PC-9 (cell line): Measurements from ENCODE around the gene TRIP13. TPM values are rescaled to one million over a fixed set of nuclear protein-coding genes. Genes with fewer than 3 reads are reported as not detected.
"Not testable (repeated sequence)": the region's sequence is repeated elsewhere in the genome, so short reads cannot be mapped to it uniquely, and the experiment has no call there.

Experiments used
- BruUV-seq: library from RNA; stranded (reverse); fragments of 400-500 nt; replicated peaks from 2 replicates; lab custom pipeline; 2021; lab: Mats Ljungman, UMichigan
- CTCF ChIA-PET: fragments of 300-600 bp; sonication (Branson Sonifier 250); formaldehyde crosslinking; loops from one replicate; lab custom pipeline; 2022; ENCODE audit warnings: antibody characterized with exemption; lab: Charles Lee
- POLR2A ChIA-PET: fragments of 300-600 bp; sonication (Branson Sonifier 250); formaldehyde crosslinking; loops from one replicate; lab custom pipeline; 2022; ENCODE audit warnings: antibody characterized with exemption; ENCODE audit not compliant: unreplicated experiment; lab: Charles Lee
- DNase-seq, 2 experiments: peaks; one replicate each; pipeline versions ENCODE4 v3.0.0 to v3.0.0-alpha.2; 2015 to 2022; ENCODE audit warnings: mixed read lengths in 1 of 2
- H2AFZ ChIP-seq: fragments of 200-600 bp; sonication (generic); 2 replicates; pipeline ENCODE4 v1.8.1; 2017; ENCODE audit warnings: antibody characterized with exemption
- H3F3A ChIP-seq: fragments of 200-600 bp; sonication (generic); 2 replicates; pipeline ENCODE4 v1.8.1; 2017; ENCODE audit warnings: antibody characterized with exemption, mild to moderate bottlenecking, low read depth; ENCODE audit not compliant: insufficient read depth
- H3K27ac ChIP-seq: fragments of 200-600 bp; sonication (generic); 2 replicates; pipeline ENCODE4 v1.6.1; 2016; ENCODE audit warnings: mixed run types
- H3K27me3 ChIP-seq: fragments of 200-600 bp; sonication (generic); 2 replicates; pipeline ENCODE4 v1.6.1; 2016; ENCODE audit warnings: low read depth, mixed run types; ENCODE audit not compliant: insufficient read depth
- H3K36me3 ChIP-seq: fragments of 200-600 bp; sonication (generic); 2 replicates; pipeline ENCODE4 v1.6.1; 2016; ENCODE audit warnings: low read depth, mixed run types
- H3K4me1 ChIP-seq: fragments of 200-600 bp; sonication (generic); replicated peaks from 2 replicates; pipeline ENCODE4 v1.6.1; 2016; ENCODE audit warnings: mixed run types; ENCODE audit not compliant: insufficient read depth
- H3K4me2 ChIP-seq: fragments of 200-600 bp; sonication (generic); 2 replicates; pipeline ENCODE4 v1.6.1; 2017; ENCODE audit warnings: mixed run types
- H3K4me3 ChIP-seq: fragments of 200-600 bp; sonication (generic); 2 replicates; pipeline ENCODE4 v1.6.1; 2016; ENCODE audit warnings: mixed run types
- H3K79me2 ChIP-seq: fragments of 200-600 bp; sonication (generic); 2 replicates; pipeline ENCODE4 v1.6.1; 2017; ENCODE audit warnings: low read depth, mixed run types
- H3K9me2 ChIP-seq: fragments of 200-600 bp; sonication (generic); 2 replicates; pipeline ENCODE4 v1.8.1; 2017; ENCODE audit warnings: mild to moderate bottlenecking; ENCODE audit not compliant: insufficient read depth
- H3K9me3 ChIP-seq: fragments of 200-600 bp; sonication (generic); 2 replicates; pipeline ENCODE4 v1.8.1; 2016; ENCODE audit warnings: low read depth; ENCODE audit not compliant: insufficient read depth
- H4K20me1 ChIP-seq: fragments of 200-600 bp; sonication (generic); 2 replicates; pipeline ENCODE4 v1.8.1; 2017; ENCODE audit not compliant: insufficient read depth
- EZH2 ChIP-seq: fragments of 200-600 bp; sonication (generic); IDR thresholded peaks from 2 replicates; pipeline ENCODE4 v1.8.0; 2017; ENCODE audit warnings: antibody characterized with exemption, low read depth
- intact Hi-C: fragments of 100-400 bp; cut with micrococcal nuclease; formaldehyde crosslinking; loops from one replicate; pipeline ENCODE4 v1.10.0; 2022; ENCODE audit not compliant: unreplicated experiment
- total RNA-seq: library from RNA; stranded (reverse); gene quantifications from 2 replicates; pipeline ENCODE4 v1.2.3, GENCODE V29; 2021
- TF ChIP-seq, protein P1 (sequence below): fragments of 200-600 bp; sonication (generic); conservative IDR thresholded peaks from 2 replicates; pipeline ENCODE4 v1.6.1; 2017; ENCODE audit warnings: mixed run types, antibody characterized with exemption, mild to moderate bottlenecking, moderate library complexity

Gene TRIP13
- total RNA-seq, 1 experiment from 2014 or later = 74.0 TPM

DNA sequence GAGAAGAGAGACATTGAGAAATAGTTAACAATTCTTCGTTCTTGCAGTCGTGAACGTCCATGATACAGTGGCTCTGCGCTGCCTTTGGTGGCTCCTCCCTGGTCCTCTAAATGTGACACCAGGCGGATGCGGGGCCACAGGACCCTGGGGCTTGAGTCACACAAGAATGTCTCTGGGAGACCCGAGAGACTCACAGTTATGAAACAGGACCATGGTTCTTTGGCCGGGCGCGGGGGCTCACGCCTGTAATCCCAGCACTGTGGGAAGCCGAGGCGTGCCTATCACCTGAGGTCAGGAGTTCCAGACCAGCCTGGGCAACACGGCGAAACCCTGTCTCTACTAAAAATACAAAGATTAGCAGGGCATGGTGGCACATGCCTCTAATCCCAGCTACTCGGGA is 41.1 kb upstream of the TRIP13 start:
- no TSS peak for BruUV-seq
- TF ChIP-seq, protein P1, sequence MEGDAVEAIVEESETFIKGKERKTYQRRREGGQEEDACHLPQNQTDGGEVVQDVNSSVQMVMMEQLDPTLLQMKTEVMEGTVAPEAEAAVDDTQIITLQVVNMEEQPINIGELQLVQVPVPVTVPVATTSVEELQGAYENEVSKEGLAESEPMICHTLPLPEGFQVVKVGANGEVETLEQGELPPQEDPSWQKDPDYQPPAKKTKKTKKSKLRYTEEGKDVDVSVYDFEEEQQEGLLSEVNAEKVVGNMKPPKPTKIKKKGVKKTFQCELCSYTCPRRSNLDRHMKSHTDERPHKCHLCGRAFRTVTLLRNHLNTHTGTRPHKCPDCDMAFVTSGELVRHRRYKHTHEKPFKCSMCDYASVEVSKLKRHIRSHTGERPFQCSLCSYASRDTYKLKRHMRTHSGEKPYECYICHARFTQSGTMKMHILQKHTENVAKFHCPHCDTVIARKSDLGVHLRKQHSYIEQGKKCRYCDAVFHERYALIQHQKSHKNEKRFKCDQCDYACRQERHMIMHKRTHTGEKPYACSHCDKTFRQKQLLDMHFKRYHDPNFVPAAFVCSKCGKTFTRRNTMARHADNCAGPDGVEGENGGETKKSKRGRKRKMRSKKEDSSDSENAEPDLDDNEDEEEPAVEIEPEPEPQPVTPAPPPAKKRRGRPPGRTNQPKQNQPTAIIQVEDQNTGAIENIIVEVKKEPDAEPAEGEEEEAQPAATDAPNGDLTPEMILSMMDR = no peak
- no peak for TF ChIP-seq EZH2
- Histone ChIP-seq H3K27ac (no peak overlapping the region), H3K4me3 (no peak overlapping the region), H3K4me1 (no peaks in the 10 kb centered on the region), H3K4me2 (no peak overlapping the region), H3K27me3 (peaks cover 33% of the 10 kb centered on the region), H2AFZ (no peak overlapping the region), H4K20me1 (no peaks in the 10 kb centered on the region), H3F3A (peaks cover 8% of the 10 kb centered on the region; the same call in 1 of the 2 replicates), H3K9me2 (no peaks in the 10 kb centered on the region), H3K9me3 (no peaks in the 10 kb centered on the region), H3K79me2 (no peaks in the 10 kb centered on the region), H3K36me3 (no peaks in the 10 kb centered on the region)
- intact Hi-C loops = no loop called here
- ChIA-PET CTCF (no interaction called here), POLR2A (no interaction called here)
- no peak for DNase-seq

- H3K4me1 ChIP-seq = no peaks in the 10 kb centered on the region
- H3K9me2 ChIP-seq = no peaks in the 10 kb centered on the region
- H3K4me3 ChIP-seq = no peak overlapping the region
- ChIA-PET POLR2A (no interaction called here), CTCF (no interaction called here)
- no peak for DNase-seq
- no peaks in the 10 kb centered on the region for H3K36me3 ChIP-seq
- peaks cover 29% of the 10 kb centered on the region for H3K27me3 ChIP-seq
- no TSS peak for BruUV-seq
- H2AFZ ChIP-seq = no peak overlapping the region
- H3F3A ChIP-seq = peaks cover 11% of the 10 kb centered on the region; the same call in 1 of the 2 replicates
- no peaks in the 10 kb centered on the region for H4K20me1 ChIP-seq
- TF ChIP-seq, protein P1 = no peak
- no peak for TF ChIP-seq EZH2
- H3K79me2 ChIP-seq = no peaks in the 10 kb centered on the region
- intact Hi-C loops = no loop called here
- H3K4me2 ChIP-seq = no peak overlapping the region
- H3K9me3 ChIP-seq = no peaks in the 10 kb centered on the region
- H3K27ac ChIP-seq = no peak overlapping the region
Measured at GRCh38 chr5:852018-852417, 40.7 kb upstream of the TRIP13 start.

DNA sequence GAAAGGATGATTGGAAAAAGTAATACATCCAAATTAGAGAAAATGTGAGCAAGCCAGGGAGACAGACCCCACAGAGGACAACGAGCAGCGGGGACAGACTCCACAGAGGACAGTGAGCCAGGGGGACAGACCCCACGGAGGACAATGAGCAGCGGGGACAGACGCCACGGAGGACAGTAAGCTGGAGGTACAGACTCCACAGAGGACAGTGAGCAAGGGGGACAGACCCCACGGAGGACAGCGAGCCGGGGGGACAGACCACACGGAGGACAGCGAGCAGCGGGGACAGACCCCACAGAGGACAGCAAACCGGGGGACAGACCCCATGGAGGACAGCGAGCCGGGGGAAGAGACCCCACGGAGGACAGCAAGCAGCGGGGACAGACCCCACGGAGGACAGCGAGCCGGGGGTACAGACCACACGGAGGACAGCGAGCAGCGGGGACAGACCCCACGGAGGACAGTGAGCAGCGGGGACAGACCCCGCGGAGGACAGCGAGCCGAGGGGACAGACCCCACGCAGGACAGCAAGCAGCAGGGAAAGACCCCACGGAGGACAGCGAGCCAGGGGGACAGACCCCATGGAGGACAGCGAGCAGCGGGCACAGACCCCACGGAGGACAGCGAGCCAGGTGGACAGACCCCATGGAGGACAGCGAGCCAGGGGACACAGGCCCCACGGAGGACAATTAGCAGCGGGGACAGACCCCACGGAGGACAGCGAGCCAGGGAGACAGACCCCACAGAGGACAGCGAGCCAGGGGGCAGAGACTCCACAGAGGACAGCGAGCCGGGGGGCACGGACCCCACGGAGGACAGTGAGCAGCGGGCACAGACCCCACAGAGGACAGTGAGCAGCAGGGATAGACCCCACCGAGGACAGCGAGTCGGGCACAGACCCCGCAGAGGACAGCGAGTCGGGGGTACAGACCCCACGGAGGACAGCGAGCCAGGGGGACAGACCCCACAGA is 40.0 kb upstream of the TRIP13 start:
- CTCF ChIA-PET = no interaction called here
- no TSS peak for BruUV-seq
- Histone ChIP-seq H4K20me1 (no peaks in the 10 kb centered on the region), H3K79me2 (no peaks in the 10 kb centered on the region), H3K9me2 (no peaks in the 10 kb centered on the region), H3K4me1 (no peaks in the 10 kb centered on the region), H3K9me3 (no peaks in the 10 kb centered on the region), H3K27ac (no peak overlapping the region), H3F3A (peaks cover 11% of the 10 kb centered on the region; the same call in 1 of the 2 replicates), H3K36me3 (no peaks in the 10 kb centered on the region), H2AFZ (no peak overlapping the region), H3K4me3 (no peak overlapping the region), H3K4me2 (no peak overlapping the region), H3K27me3 (peaks cover 29% of the 10 kb centered on the region)
- POLR2A ChIA-PET = no interaction called here
- TF ChIP-seq EZH2 = no peak
- TF ChIP-seq, protein P1 = no peak
- intact Hi-C loops = no loop called here
- DNase-seq = no peak

DNA sequence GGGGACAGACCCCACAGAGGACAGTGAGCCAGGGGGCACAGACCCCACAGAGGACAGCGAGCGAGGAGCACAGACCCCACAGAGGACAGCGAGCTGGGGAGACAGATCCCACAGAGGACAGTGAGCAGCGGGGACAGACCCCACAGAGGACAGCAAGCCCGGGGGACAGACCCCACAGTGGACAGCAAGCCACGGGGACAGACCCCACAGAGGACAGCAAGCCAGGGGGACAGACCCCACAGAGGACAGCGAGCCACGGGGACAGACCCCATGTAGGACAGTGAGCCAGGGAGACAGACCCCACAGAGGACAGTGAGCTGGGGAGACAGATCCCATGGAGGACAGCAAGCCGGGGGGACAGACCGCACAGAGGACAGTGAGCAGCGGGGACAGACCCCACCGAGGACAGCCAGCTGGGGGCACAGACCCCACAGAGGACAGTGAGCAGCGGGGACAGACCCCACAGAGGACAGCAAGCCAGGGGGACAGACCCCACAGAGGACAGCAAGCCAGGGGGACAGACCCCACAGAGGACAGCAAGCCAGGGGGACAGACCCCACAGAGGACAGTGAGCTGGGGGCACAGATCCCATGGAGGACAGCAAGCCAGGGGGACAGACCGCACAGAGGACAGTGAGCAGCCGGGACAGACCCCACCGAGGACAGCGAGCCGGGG is 39.1 kb upstream of the TRIP13 start:
- CTCF ChIA-PET, intact Hi-C loops, H3K4me1 ChIP-seq, H3K9me3 ChIP-seq, DNase-seq, H3K9me2 ChIP-seq, H3K27ac ChIP-seq, BruUV-seq, POLR2A ChIA-PET, H3K79me2 ChIP-seq, H3K4me2 ChIP-seq, H3K36me3 ChIP-seq, H4K20me1 ChIP-seq, H2AFZ ChIP-seq, H3K4me3 ChIP-seq: not testable (repeated sequence)
- peaks cover 29% of the 10 kb centered on the region for H3K27me3 ChIP-seq
- H3F3A ChIP-seq = peaks cover 11% of the 10 kb centered on the region; the same call in 1 of the 2 replicates
